Pancreas (tissue), 10 donors: ENCODE data around the gene MUC2. TPM values are rescaled to one million over a fixed set of nuclear protein-coding genes. Genes with fewer than 3 reads are reported as not detected.

Experiments used
- ATAC-seq, 4 donors: fragments of 200-7000 bp; cut with Tn5 transposase; one replicate each; pipeline versions ENCODE4 v1.8.0 to v1.9.1; 2020; ENCODE audit warnings: mild to moderate bottlenecking in 4 of 4, moderate library complexity in 4 of 4
- DNase-seq, 6 donors: peaks; one replicate each; pipeline ENCODE4 v3.0.0-alpha.2; 2020
- FAIRE-seq: peaks from 2 replicates; lab custom pipeline; 2012; peaks lifted over from hg19 to GRCh38; lab: Jason Lieb, UNC
- H3K27ac ChIP-seq, 4 donors: fragments of 200-600 bp; sonication (generic); 1 replicate in 3 of 4; 2 replicates in 1 of 4; pipeline versions ENCODE4 v1.5.0 to v1.8.0; 2020
- H3K27me3 ChIP-seq, 4 donors: fragments of 200-600 bp; one replicate each; pipeline ENCODE4 v1.8.0; 2021
- H3K36me3 ChIP-seq, 3 donors: fragments of 200-600 bp; sonication (generic) in 1 of 3; one replicate each; pipeline versions ENCODE4 v1.5.0 to v1.8.0; 2020 to 2021
- H3K4me1 ChIP-seq, 3 donors: fragments of 200-600 bp; one replicate each; pipeline ENCODE4 v1.8.0; 2021
- H3K4me3 ChIP-seq, 4 donors: fragments of 200-600 bp; sonication (generic) in 2 of 4; one replicate each; pipeline versions ENCODE4 v1.5.0 to v1.8.0; 2020 to 2021
- H3K9me3 ChIP-seq, 4 donors: fragments of 200-600 bp; one replicate each; pipeline ENCODE4 v1.8.0; 2021
- CTCF ChIP-seq, 4 donors: fragments of 200-600 bp; sonication (generic) in 3 of 4; IDR thresholded peaks; one replicate each; pipeline versions ENCODE4 v1.5.0 to v1.8.0; 2021; ENCODE audit warnings: antibody characterized with exemption in 4 of 4
- WGBS, 2 donors: extraction: QIAGEN DNeasy Blood & Tissue Kit; methylation state at CpG; one replicate each; pipeline ENCODE4 v1.1.7; 2013; 5-methylcytosine and 5-hydroxymethylcytosine counted together
- intact Hi-C, 3 donors: fragments of 100-400 bp; cut with DNase I; formaldehyde crosslinking; loops; one replicate each; pipeline versions ENCODE4 v1.11.1 to v1.14.2; 2022
- polyA plus RNA-seq, 2 donors: library from polyadenylated mRNA; stranded (reverse); fragments of 200-250 nt; gene quantifications; one replicate each; pipeline ENCODE4 v1.2.3, GENCODE V29; 2013
- total RNA-seq, 6 donors: library from RNA; stranded (reverse); fragmentation: NEBNext Ultra II Directional in 4 of 6; extraction: Animal tissue kit (Norgen Biotek cat#: 25700) in 4 of 6; gene quantifications; one replicate each; pipeline versions ENCODE4 v1.2.1 to v1.2.4, GENCODE V29; 2021 to 2023
- donor health status: healthy with polysubstance abuse.
- donor health status: DM: no; HTN: no; CAD: no; lungs with moderate emphysema.
- donor health status: DM: no; HTN: no; CAD: no.
- donor health status: control.
- donor health status: control.
- donor health status: Bipolar disorder and iron deficiency.
- donor health status: DM: yes; HTN: yes; CAD: no.
- donor health status: DM: no; HTN: no; CAD: no.
- donor health status: DM: no; HTN: no; CAD: no.
- donor health status: DM: yes; HTN: yes; CAD: no.

Gene MUC2
- total and polyA plus RNA-seq, 8 donors = 0.03 to 0.57 (median 0.04) TPM; not detected in 4

- intact Hi-C loops = no loop called here
- Histone ChIP-seq H3K9me3 (no peaks in the 10 kb centered on the region), H3K4me3 (no peak overlapping the region), H3K36me3 (no peaks in the 10 kb centered on the region), H3K27me3 (no peaks in the 10 kb centered on the region), H3K4me1 (peaks cover 0 to 10% (median 0%) of the 10 kb centered on the region in 3 donors), H3K27ac (no peak overlapping the region)
- no peak for FAIRE-seq
- TF ChIP-seq CTCF (IDR thresholded peaks at IDR 0.05) = no peak
- DNase-seq = peak in 2 of 6 donors; percentile 55 to 57
- no peak for ATAC-seq
- WGBS, 2 donors = 74 to 82% methylated on average over 21 of the region's 21 CpGs
These were observed 3.0 kb upstream of the MUC2 start for GRCh38 chr11:1071571-1072115.

GRCh38 chr11:1072116-1072820, 2.4 kb upstream of the MUC2 start:
- FAIRE-seq (no peak), DNase-seq (peak in 1 of 6 donors; percentile 45), ATAC-seq (peak in 1 of 4 donors; percentile 28)
- H3K27ac ChIP-seq = no peak overlapping the region
- WGBS, 2 donors = 58 to 79% methylated on average over 15 to 18 of the region's 18 CpGs
- no peak for TF ChIP-seq CTCF (IDR thresholded peaks at IDR 0.05)
- H3K4me3 ChIP-seq = no peak overlapping the region
- H3K4me1 ChIP-seq = peaks cover 0 to 10% (median 0%) of the 10 kb centered on the region in 3 donors
- H3K36me3 ChIP-seq = no peaks in the 10 kb centered on the region
- no peaks in the 10 kb centered on the region for H3K9me3 ChIP-seq
- intact Hi-C loops = no loop called here
- no peaks in the 10 kb centered on the region for H3K27me3 ChIP-seq

- 63 to 80% methylated on average over 7 to 9 of the region's 9 CpGs for WGBS, 2 donors
- TF ChIP-seq CTCF (IDR thresholded peaks at IDR 0.05) = no peak
- Histone ChIP-seq H3K36me3 (no peaks in the 10 kb centered on the region), H3K4me1 (peaks cover 0 to 10% (median 0%) of the 10 kb centered on the region in 3 donors), H3K27me3 (no peaks in the 10 kb centered on the region), H3K9me3 (no peaks in the 10 kb centered on the region), H3K4me3 (no peak overlapping the region), H3K27ac (peak overlapping the region in 3 of 4 donors; percentile 30 to 62 (median 51))
- no peak for ATAC-seq
- no peak for FAIRE-seq
- intact Hi-C loops = no loop called here
- peak in 1 of 6 donors; percentile 73 for DNase-seq
These were observed 1.8 kb upstream of the MUC2 start for GRCh38 chr11:1072821-1073231.

- Histone ChIP-seq H3K4me3 (no peak overlapping the region), H3K27ac (peak overlapping the region; percentile 30 to 62 (median 46)), H3K9me3 (no peaks in the 10 kb centered on the region), H3K27me3 (no peaks in the 10 kb centered on the region), H3K36me3 (no peaks in the 10 kb centered on the region), H3K4me1 (peaks cover 0 to 10% (median 0%) of the 10 kb centered on the region in 3 donors)
- no peak for FAIRE-seq
- ATAC-seq = peak; percentile 76 to 93 (median 90)
- DNase-seq = peak; percentile 62 to 91 (median 74)
- WGBS, 2 donors = 20 to 25% methylated on average over 10 to 13 of the region's 13 CpGs
- intact Hi-C loops = no loop called here
- no peak for TF ChIP-seq CTCF (IDR thresholded peaks at IDR 0.05)
These were observed 1.4 kb upstream of the MUC2 start for GRCh38 chr11:1073261-1073724.
